HFF-Myc (cell line): Measurements from ENCODE around the gene EIF2AK2.

Experiments used
- DNase-seq: peaks from one replicate; pipeline ENCODE4 v3.0.0-alpha.2; 2011; ENCODE audit warnings: low read depth; ENCODE audit errors: extremely low read depth
- H3K4me3 ChIP-seq: replicated peaks from 2 replicates; pipeline ENCODE4 v1.5.1; 2011; ENCODE audit warnings: low read depth, mild to moderate bottlenecking, control low read depth, low read length
- TF ChIP-seq, protein P1 (sequence below): IDR thresholded peaks from 2 replicates; pipeline ENCODE4 v1.5.1; 2012; ENCODE audit warnings: mild to moderate bottlenecking, low read depth, low read length, control low read depth; ENCODE audit errors: missing control alignments

Gene EIF2AK2

DNA sequence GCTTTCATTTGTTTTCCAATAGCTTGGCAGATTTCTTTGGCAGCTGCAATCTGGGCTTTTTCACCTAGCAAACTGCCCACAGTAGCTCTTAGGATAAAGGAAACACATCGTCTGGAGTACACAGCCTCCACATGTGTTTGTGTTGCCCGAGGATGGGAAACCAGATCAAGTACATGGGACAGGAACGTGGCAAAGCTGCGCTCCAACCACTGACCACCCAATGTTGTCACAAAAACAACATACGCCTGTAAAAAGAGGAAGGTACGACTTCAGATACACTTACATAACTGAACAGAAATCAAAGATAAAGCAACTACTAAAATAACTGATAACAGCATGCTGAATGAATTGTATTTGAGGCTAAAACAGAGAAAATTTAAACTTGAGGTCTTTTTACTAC lies 88.1 kb downstream of the EIF2AK2 start:
- no peak for DNase-seq
- TF ChIP-seq, protein P1, sequence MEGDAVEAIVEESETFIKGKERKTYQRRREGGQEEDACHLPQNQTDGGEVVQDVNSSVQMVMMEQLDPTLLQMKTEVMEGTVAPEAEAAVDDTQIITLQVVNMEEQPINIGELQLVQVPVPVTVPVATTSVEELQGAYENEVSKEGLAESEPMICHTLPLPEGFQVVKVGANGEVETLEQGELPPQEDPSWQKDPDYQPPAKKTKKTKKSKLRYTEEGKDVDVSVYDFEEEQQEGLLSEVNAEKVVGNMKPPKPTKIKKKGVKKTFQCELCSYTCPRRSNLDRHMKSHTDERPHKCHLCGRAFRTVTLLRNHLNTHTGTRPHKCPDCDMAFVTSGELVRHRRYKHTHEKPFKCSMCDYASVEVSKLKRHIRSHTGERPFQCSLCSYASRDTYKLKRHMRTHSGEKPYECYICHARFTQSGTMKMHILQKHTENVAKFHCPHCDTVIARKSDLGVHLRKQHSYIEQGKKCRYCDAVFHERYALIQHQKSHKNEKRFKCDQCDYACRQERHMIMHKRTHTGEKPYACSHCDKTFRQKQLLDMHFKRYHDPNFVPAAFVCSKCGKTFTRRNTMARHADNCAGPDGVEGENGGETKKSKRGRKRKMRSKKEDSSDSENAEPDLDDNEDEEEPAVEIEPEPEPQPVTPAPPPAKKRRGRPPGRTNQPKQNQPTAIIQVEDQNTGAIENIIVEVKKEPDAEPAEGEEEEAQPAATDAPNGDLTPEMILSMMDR = no peak

DNA sequence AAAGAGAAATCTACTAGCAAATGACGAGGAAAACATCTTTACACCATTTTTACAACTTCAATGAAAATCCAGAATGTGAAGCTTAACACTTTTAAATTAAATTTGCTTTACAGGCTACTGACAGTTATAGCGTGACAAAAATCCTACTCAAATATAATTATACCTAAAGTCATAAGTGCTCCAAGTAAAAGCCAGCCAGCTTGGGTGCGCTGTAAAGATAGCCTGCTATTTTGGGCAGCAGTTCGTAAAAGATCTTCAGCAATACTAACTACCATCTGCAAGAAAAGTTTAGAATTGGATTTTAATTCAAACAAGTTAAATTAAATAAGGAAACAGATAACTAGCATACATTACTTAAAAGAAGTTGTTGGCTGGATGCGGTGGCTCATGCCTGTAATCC lies 95.0 kb downstream of the EIF2AK2 start:
- TF ChIP-seq, protein P1 = no peak
- no peak for DNase-seq

More for the DNA sequence above, 88.1 kb downstream of the EIF2AK2 start:
- no peak overlapping the region for H3K4me3 ChIP-seq

DNA sequence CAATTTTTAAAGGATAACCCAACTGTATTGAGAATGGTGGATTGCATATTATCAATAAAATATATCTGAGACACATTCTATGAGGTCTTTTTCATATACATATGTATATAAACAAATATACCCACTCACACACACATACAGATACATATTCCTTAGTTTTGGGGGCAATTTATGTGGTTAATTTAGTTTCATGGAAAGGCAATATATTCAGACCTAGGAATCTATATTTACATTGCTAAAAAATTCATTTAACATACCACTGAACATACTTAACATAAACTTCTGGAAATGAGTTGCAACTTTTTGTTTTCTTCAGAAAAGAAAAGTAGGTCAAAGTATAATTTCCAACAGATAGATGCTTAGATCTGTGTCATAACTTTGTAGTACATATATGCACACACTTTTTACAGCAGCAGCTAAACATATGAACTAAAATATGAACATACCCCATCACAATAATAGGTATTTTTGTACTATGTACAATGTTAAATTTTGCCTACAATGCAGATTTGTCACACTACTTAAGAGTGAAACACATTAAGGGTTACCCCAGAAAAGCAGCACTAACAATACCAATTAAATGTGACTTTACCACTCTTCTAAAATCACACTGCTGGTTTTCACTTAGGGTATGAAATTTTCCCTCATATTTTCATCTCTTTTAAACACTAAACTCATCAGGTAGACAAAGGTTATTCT lies 95.6 kb downstream of the EIF2AK2 start:
- TF ChIP-seq, protein P1 = no peak

More for the DNA sequence above, 95.0 kb downstream of the EIF2AK2 start:
- no peak overlapping the region for H3K4me3 ChIP-seq

DNA sequence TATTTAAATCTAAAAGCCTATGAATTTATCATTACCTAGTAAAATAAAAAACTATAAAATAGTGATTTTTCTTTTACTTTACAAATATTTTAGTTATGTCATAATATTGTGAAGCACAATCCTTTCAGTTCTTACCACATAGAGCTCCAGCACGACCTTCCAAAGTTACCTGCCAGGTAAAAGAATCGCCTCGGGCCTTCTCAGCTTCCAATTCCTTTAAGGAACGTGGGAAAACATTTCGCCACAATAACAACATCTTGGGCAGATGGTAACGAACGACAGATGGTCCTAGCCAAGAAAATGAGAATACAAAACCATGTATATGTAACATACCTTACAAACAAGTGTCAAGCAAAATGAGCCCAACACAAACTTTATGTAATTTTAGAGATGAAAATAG lies 96.3 kb downstream of the EIF2AK2 start:
- no peak for DNase-seq
- TF ChIP-seq, protein P1 = no peak
- H3K4me3 ChIP-seq = no peak overlapping the region

More for the DNA sequence above, 95.6 kb downstream of the EIF2AK2 start:
- DNase-seq = no peak
- H3K4me3 ChIP-seq = no peak overlapping the region

DNA sequence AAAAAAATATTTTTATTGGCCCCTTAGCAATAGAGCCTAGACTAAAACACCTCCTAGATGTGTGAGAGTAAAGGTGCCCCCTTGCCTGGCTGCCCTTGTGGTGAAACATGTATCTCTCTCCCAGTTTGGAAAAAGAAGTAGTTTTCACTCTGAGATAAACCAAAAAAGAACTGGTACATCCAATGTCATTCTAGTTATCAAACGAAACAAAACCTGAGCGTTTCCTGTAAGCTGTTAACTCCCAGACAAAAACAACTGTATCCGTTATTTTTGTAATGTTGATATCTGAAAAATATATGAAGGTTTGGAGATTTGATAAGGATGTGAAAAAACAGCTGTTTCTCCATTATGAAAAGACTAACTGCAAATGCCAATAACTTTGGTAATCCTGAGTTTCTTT lies 96.9 kb downstream of the EIF2AK2 start:
- TF ChIP-seq, protein P1 = no peak
- DNase-seq = no peak
- no peak overlapping the region for H3K4me3 ChIP-seq

DNA sequence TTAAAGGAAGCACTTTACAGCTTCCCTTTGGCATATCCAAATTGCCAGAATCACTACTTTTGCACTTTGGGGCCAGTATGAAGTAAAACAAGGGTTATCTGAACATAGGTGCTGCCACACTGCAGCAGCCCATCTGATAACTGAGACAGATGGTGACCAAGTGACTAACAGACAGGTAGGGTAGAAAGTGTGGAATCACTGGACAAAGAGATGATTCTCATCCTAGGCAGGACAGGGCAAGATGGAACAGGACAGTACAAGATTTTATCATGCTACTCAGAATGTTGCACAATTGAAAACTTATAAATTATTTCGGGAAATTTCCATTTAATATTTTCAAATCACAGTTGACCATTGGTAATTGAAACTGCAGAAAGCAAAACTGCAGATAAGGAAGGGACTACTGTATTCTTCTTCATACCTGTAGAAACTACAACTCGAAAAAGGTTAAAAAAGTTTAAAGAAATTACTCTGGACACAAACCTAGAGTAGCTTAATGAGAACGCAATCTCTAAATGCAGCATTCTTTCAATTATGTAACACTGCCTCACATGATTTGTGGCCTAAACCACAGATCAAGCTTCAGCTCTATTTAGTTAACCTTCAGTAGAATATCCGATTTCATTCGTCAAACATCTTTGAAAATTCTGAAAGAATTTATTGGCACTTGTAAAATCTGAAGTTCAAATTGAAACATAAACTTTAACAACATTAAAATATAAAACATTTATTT lies 104.0 kb downstream of the EIF2AK2 start:
- no peak for DNase-seq
- TF ChIP-seq, protein P1 = no peak
- H3K4me3 ChIP-seq = no peak overlapping the region
